HG03280 (cell line): ENCODE results near the gene ATP2B1.

Source experiments
- ATAC-seq: cut with Tn5 transposase; IDR thresholded peaks from one replicate; pipeline ENCODE4 v1.9.1; 2021; ENCODE audit warnings: mild to moderate bottlenecking, moderate library complexity; ENCODE audit not compliant: unreplicated experiment

Gene ATP2B1

DNA sequence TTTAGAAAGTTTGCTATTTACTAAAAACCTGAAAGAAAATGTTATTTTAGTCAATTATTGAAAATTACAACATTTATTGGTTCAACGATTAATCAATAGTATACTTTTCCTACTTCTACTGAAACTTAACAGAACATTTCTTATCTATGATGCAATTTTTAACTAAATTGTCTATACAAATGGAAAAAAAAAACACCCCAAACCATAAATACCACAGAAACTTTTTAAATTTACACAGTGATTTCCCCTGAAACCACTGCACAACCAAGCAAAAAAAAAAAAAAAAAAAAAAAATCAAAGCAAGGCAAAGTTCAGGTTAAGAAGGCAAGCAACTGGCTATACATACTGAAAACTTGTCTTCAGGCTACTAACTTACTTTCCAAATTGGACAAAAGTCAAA, 110.9 kb downstream of the ATP2B1 start:
- ATAC-seq: peak; percentile 61

DNA sequence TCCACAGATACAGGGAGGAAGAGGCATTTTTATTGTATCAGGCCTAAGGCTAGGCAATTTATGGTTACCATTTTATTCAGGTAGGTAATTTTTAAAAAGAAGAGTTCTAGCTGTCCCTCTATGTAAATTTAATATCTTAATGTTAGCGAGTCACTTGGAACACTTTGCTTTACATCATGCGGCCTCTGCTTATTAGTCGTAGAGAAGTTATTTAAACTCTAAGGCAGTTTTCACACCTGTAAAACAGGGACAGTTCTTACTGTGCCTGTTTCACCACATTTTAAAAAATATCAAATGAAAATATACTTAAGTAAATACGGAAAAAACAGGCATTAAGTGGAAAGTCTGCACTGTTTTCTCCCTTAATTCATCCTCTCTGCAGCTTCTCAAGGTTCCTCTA, 111.4 kb downstream of the ATP2B1 start:
- ATAC-seq: no peak

DNA sequence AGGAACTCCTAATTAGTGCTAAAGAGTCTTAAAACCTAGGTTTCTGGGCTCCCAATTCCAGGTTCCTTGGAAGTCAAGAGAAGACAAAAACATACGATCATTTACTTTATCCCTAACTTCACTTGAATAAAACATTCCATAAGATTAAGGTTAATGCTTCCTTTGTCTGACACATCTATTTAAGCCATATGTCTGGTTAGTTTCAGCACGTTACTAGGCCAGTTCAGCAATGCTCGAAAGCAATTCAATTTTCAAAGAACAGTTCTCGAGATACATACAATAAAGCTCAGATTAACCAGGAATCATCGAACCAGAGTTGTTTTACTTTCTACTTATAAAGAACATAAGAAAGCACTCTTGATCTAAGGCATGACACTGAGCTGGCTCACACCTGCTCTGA, 114.8 kb downstream of the ATP2B1 start:
- no peak for ATAC-seq

DNA sequence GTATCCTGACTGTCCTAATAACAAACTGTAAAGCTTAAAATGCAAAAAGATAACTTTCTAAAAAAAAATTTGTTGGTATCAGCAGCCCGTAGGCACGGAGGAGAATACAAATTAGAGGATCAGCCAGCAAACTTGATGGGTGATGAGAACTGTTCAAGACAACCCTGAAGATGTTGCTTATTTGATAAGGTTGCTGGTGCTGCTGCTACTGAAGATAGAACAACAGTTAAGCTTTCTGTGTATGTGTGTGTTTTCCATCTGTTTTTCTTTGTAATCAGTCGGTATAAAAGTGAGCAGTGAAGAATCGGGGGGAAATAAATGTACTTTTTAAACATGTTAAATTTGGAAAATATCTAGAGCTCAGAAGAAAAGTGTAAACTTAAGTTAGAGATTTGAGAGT, 115.4 kb downstream of the ATP2B1 start:
- ATAC-seq: no peak

DNA sequence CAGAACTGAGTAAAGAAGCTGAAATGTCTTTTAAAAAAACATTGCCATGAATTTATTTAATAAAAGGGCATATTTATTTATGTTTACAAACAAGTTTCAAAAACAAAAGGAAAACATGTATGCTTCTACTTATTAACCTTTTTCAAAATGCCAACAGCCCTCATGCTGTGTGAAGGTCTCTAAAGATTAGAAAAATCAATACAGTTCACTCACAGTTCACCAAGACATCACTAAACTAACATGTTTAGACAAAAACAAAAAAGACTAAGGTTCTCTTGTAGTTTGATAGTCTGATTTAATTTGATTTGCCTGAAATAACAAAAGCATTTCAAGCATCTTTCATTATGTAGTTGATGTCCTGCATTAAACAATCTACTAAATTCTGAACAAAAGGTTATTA, 118.9 kb downstream of the ATP2B1 start:
- no peak for ATAC-seq

DNA sequence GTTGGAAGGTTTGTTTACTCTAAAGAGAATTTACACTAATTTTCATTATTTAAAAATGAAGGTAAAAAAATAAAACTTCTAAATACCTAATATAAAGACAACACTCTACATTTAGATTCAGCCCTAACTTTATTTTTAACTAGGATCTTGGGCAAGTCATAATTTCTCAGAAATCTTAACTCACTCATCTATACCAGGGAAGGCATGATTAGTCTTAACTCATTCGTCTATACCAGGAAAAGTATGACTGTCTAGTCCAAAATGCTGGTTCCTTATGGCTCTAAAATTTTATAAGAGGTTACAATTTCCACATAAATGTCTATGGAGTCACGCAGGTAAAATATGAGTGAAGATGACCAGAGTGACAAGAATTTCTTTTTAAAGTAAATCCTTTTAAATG, 130.1 kb downstream of the ATP2B1 start:
- no peak for ATAC-seq

DNA sequence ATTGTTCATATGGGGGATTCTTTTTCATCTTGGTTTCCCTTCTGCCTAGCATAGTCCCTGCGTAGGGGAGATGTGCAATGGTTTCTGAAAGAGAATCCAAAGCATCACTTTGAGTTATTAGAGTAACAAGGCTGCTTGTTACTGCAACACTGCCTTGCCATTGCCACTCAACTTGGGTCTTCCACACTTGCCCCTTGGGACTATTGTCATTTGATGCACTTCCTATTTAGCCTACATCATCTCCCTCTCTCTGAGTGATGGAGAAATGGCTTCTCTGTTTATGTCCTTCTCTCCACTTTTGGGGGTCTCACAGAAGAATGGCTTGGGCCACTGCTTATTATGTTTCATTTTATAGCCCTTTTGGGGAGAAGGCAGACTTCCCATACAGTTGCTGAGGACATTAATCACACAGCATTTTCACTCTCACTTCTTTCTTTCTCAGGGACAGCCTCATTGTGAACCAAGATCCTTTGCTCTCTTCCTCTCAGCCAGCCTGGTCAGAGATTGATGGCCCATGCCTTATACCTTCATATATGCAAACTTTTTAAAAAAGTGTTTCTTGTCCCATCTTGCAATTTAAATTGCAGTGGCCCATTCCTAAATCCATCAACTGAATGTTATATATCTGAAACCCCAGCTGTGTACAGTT, 131.9 kb downstream of the ATP2B1 start:
- ATAC-seq: no peak

DNA sequence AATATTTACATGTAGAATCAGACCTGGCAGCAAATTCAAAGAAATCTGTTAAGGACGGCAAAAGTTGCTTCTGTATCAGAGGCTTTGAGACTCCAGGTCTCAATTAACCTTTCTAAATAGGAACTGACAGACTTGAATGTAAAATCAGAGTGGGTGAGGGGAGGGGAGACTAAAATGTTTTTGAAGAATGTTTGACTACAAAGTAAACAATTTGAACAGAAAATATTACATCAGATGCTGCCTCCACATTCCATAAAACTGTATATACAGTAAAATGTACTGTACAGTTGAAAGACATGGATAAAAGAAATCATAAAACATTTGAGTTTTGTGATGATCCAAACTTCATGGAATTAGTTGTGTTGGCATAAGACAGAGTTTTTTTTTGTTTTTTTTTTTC, 133.3 kb downstream of the ATP2B1 start:
- no peak for ATAC-seq

DNA sequence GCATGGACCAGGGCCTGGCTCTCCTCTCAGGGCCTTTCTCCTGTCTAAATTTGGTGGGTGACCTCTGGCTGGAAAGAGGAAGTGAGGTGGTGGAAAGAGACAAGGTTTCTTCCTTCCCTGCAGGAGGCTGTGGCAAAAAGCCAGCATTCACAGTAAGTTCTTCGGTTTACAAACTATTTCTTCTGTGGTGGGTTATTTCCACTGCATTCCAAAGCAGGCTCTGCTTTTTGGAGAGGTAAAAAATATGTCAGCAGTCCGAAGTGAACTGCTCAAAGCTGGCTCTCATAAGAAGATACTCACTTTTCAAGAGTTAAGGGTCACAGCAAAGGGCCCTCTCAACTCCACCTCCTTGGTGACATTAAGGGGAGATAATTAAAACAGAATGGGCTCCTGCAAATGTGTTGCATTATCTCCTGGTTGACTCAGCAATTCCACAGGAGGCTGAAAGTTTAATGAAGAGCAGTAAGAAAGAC, 133.9 kb downstream of the ATP2B1 start:
- ATAC-seq: no peak

DNA sequence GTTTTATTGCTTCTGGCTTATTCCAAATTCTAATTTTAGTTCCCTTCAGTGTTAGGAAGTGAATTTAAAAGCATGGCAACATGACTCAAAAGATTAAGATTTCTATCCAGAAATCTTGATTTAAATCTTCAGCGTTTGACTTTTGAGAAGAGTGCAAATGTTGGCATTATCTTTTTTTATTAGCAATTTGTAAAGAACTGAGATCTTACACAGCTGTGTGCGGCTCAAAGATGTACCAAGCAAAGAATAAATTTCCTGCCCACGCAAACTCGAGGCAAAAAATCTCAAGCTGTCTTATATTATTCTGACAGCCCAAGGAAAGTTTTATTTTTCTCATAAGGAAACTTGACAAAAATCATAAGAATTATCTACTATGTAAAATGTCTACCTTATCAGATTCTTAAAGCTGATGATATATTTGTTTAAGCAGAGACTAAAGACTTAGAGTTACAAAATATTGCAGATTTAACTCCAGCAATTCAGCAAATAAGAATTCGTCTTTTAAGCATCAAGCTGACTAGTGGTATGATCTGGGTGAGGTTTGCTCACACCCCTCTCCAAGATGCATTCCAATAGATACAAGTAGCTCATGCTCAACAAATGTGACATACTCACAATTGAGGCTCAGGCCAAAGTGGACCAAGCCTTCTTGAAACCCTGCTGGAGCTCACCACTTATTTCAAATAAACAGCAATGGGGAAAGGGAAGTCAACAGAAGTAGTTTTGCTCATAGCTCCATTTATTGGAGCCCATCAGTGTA, 135.4 kb downstream of the ATP2B1 start:
- ATAC-seq: no peak

DNA sequence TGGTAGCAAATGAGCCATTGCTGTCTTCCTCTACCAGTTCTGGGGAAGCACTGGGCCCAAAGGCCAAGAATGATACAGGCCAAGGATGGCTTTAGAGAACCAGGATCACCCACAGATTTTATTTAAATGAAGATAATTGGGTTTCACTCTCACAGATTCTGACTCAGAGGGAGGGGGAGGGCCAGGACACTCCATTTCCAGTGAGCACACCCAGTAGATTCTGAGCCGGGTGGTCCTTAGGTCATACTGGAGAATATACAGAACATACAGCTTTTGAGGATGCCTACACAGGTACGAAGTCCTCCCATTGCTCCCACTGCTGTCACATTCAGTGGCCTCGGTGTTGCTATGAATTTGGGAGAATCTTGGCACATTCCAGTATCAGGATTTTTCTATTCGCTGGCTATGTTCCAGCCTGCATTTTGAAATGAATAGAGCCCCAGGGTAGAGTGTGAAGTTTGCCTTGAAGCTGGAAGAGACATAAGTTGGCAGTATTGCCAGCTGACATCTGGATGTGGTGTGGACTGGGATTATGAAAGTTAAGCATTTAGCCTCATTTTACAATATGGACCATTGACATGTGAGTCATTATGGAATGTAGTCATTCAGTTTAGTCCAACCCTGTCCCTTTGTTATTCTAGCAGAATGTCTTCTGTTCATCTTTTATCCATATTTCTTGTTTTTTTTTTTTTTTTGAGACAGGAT, 137.0 kb downstream of the ATP2B1 start:
- ATAC-seq: no peak

DNA sequence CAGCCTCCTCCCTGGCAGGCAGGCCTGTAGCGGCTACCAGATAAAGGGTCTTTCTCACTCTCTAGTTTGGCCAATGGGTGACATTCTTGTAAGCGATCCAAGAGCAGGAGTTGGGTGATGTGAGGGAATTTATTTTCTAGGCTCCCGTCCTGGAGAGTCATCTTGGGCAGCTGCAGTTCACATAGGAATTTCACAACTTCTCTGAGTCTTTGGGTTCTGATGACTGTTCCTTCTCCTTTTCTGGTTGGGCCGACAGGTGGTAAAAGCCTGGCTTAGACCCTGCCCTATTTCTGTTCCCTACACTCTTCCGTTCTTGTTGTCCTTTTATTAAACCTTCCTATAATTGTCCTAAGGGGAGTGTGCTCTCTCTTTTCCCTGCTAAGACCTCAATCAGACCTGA, 140.2 kb downstream of the ATP2B1 start:
- no peak for ATAC-seq

DNA sequence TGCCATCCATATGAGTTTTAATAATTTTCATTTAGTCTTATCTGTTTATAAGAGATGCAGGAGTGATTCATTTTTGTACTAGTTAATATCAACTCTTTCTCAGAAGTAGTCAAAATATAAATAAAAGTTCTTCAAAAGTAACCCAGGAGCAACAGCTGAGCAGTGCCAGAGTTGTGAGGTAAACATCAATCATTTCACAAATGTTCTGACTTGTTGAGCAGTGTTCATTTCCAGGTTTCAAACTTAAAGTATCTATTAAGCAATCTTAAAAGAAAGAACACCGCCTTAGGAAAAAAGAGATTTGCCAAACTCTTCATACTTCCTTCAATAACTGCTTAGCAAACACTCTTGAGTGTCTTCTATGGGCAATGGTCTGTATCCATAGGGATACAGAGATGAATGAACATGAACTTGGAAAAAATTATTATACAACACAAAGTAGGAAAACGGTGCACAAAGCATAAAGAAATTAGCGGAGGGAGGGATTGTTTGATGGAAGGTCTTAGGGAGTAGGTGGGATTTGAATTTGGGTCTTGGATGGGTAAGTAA, 140.9 kb downstream of the ATP2B1 start:
- no peak for ATAC-seq

DNA sequence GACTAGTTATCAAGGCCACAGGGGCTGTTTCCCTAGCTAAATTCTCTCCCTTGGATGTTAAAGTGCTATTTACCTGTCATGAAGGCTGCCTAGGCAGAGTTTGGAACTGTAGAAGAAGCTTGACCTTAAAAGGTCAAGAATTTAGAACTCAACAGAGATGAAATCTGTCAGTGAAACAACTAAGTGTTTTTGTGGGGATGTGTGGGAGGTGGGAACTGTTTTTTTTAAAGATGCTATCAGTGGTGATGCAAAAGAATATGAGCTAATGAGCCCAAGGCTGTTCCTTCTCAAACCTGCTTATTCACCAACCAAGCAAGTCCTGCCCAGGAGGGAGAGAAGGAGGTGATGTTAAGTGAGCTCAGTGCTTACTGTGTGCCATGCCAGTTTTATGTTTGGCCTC, 142.0 kb downstream of the ATP2B1 start:
- ATAC-seq: no peak

DNA sequence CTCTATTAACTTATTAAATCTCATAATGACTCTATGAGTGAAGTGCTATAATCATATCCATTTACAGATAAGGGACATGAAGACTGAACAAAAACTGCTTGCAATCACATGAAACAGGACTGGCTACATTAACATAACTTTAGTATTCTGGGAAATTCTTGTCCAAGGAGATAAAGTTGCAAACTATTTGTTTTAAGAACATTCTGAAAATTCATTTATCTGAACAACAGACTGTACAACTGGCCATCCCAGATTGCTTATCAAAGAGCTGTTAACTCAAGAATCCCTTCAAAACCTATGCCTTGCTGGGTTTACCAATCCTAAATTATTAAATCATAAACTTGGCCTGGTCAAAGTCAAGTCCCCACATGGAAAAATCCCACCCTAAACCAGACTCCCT, 143.6 kb downstream of the ATP2B1 start:
- no peak for ATAC-seq

DNA sequence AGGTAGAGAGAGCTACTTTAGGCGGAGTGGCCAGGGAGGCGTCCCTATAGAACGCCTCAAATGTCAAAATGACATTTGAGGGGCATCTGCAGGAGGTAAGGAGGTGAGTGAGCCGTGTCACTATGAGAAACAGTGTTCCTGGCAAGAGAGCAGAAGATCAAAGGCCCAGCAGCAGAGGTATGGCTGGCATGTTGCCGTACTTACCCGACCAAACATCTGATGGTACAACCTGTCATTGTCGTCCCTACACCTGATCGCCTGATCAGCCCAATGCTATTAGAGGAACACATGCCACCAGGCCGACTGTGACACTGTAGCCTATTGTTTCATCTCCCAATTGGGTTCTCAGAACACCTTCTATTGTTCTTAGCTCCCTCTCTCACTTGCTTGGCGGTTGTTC, 148.9 kb downstream of the ATP2B1 start:
- no peak for ATAC-seq

DNA sequence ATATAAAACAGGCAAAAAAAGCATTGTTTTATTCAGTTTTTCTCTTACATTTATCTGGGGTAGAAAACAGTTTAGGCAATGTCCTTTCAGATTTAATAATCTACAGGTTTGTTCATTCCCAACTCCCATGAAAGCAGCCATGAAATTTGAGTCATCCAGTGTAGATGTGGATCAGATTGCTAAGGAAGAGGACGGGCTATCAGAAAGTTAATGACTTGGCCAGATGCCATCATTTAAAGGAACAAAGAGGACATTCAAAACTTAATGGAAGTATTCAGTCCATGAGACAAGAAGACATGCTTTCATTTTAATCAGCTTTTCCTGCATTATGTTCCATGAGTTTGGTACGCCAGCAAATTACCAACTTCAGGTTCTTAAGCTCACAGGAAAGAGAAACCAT, 151.7 kb downstream of the ATP2B1 start:
- ATAC-seq: no peak

DNA sequence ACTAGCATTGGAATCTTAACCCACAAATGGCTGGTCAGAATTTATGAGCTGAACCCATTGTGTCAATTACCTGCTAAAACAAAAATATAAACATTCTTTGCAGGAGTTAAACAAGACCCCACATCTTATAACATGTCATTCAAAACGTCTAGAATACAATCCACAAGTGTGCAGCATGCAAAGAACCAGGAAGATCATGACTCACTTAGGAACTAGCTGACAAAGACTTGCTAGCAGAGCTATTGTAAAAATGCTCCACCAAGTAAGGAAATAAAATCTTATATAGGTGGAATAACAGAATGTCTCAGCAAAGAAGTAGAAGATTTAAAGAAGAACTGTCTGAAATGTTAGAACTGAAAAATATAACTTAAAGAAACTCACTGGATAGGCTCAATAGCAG, 156.3 kb downstream of the ATP2B1 start:
- ATAC-seq: no peak

DNA sequence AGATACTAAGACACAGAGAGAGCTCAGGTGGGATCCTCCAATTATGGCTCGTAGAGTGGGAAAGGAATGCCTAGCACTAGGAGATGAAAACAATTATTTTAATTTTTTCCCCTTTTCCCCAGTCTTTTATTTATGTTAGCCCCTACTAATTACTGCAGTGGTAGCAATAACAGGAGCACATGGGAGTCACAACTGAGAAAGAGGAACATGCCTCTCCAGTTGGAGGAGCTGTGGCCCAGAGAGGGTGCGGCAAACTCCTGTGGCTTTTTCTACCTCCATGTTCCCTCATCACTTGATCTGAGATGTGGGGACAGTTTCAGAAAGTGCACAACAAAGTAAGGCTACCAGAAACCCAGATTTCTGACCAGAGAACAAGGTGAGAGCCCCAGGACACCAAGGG, 156.9 kb downstream of the ATP2B1 start:
- ATAC-seq: no peak

DNA sequence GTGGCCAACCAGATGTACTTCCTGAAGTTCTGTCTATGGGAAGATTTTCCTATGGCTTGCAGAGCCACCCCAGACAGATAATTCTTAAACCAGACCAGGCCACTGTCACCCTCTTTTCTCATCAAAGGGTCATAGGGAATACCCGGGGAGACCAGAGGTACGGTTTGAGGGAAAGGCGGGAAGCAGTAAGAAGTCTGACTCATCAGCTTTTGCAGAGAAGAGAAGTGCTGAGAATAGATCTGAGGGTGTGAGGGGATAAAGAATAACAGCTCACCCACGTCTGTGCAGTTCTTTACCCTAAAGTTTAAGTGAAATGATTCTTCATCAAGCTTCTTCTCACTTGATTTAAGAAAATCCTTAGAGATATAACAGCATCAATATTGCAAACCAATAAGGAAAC, 161.5 kb downstream of the ATP2B1 start:
- no peak for ATAC-seq

DNA sequence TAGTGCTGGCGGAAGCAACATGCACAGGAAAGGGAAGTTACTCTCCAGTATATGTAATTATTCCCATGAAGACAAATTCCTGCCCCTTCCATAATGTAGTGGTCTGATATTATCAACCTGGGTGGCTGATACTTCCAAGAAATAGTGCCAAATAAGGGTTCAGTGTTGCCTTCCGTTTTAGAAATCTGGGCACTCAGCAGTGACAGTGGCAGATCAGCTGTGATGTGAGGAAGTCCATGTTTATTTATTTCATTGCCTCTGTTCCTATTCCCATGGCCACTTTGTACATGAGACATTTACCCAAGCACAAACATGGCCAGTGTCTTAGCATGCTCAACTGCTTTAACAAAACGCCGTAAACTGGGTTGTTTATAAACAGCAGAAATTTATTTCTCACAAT, 162.5 kb downstream of the ATP2B1 start:
- ATAC-seq: no peak

DNA sequence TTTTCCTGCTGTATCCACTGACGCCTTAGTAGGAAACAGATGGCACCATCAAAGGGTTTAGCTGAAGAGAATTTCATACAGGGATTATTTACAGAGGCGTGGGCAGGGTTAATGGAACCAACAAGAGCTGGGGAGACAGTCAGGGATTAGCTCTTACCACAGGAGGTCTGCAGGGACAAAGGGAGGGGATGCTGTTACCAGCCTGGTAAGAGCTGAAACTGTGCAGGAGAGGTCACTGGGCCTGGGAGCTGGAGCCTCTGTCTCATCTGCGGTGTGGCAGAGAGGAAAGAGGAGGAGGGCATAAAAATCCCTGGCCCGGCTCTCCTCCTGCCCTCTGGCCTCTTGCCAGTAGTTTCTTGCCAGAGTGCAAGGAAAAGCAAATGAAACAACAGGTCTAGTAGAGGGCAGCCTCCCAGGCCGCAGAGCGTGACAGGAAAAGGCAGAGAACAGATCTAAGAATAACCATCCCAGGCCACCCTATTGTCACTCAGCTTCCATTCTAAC, 163.9 kb downstream of the ATP2B1 start:
- no peak for ATAC-seq
